K562 (cell line): ENCODE measurements around the gene PTPRE.

Source experiments
- KLF13 ChIP-seq: fragments of 450-650 bp; IDR thresholded peaks from 2 replicates; pipeline ENCODE4 v1.6.1; 2016; ENCODE audit warnings: missing genetic modification characterization, low read depth, mild to moderate bottlenecking, missing compliant biosample characterization, moderate library complexity, borderline replicate concordance
- PPARD ChIP-seq: fragments of 250-450 bp; sonication (Bioruptor Pico); IDR thresholded peaks from 2 replicates; pipeline ENCODE4 v1.8.0; 2022; ENCODE audit warnings: inconsistent platforms, mild to moderate bottlenecking, moderate library complexity
- ZKSCAN1 ChIP-seq: fragments of 150-350 bp; IDR thresholded peaks from 2 replicates; pipeline ENCODE4 v1.6.1; 2016; ENCODE audit warnings: low read depth, low read length

DNA sequence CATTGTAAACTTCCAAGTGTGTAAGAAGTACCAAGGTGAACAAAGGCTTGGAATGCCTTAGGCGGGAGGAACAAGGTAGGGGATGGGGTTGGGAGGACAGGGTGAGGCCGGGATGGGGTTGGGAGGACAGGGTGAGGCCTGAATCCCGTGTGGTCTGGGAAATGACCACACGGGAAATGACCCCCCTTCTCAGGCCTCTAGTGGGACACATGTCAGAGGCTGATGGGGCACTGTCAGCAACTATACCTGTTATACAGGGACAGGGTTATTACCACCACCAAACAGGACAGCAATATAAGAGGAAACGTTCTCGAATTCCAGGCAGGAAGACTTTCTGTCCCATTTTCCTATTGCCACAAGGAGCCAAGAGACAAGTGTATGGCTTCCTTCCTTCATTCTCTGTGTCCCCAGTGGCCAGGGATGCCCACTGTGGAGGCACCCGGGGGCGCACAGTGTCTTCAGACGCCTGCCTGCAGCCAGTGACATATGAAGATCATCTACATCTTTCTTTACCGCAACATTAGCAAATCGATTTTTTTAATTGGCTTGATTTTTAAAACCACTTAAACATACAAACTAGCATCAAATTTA lies 218.0 kb downstream of the PTPRE start:
- TF ChIP-seq KLF13 (tag) (no peak), PPARD (CRISPR knock-in tag) (no peak), ZKSCAN1 (no peak)
